ENCODE results near the gene MCOLN2.

- TF ChIP-seq CTCF (IDR thresholded peaks at IDR 0.05; ENCODE audit: insufficient read depth, low read depth, low read length): no peak
- TF ChIP-seq EZH2 (IDR thresholded peaks at IDR 0.05; ENCODE audit: insufficient read depth, low read length): no peak
Observed at GRCh38 chr1:84971957-84972356, 25.0 kb downstream of the MCOLN2 start.

All from astrocyte (in vitro differentiated cells and primary cell).